GM12878 (cell line): ENCODE results near the gene MYH10. TPM values are rescaled to one million over a fixed set of nuclear protein-coding genes. Genes with fewer than 3 reads are reported as not detected.

ENCODE experiments used
- ATAC-seq: fragments of 200-7000 bp; cut with Tn5 transposase; 3 replicates; pipeline ENCODE4 v1.9.1; 2020; ENCODE audit warnings: mild to moderate bottlenecking, moderate library complexity
- BruUV-seq: library from RNA; stranded (reverse); fragments of 400-500 nt; replicated peaks from 2 replicates; lab custom pipeline; 2021; lab: Mats Ljungman, UMichigan
- CTCF ChIA-PET: fragments of 300-600 bp; sonication (Branson Sonifier 250); formaldehyde crosslinking; extraction: SDS; loops from one replicate; lab custom pipeline; 2021; ENCODE audit warnings: inconsistent platforms; lab: Yijun Ruan, JAX
- POLR2A ChIA-PET: fragments of 350-600 bp; formaldehyde crosslinking; extraction: SDS; loops from one replicate; lab custom pipeline; 2021; ENCODE audit warnings: inconsistent platforms; lab: Charles Lee
- RAD21 ChIA-PET: fragments of 300-600 bp; sonication (Branson Sonifier 250); formaldehyde crosslinking; loops from one replicate; lab custom pipeline; 2023; ENCODE audit warnings: antibody characterized with exemption; ENCODE audit not compliant: unreplicated experiment; lab: Charles Lee
- SMC1A ChIA-PET: fragments of 300-600 bp; sonication (Branson Sonifier 250); formaldehyde crosslinking; loops from one replicate; lab custom pipeline; 2023; ENCODE audit not compliant: unreplicated experiment, uncharacterized antibody; lab: Charles Lee
- DNase-seq: peaks from one replicate; pipeline ENCODE4 v3.0.0-alpha.2; 2011; ENCODE audit warnings: low read depth, low spot score
- FAIRE-seq: peaks from 3 replicates; lab custom pipeline; 2011; peaks lifted over from hg19 to GRCh38; lab: Jason Lieb, UNC
- H2AFZ ChIP-seq: 2 replicates; pipeline ENCODE4 v1.6.0; 2011; ENCODE audit warnings: low read depth, low read length, control low read depth; ENCODE audit not compliant: control insufficient read depth
- H3K27ac ChIP-seq: 2 replicates; pipeline ENCODE4 v1.5.1; 2011; ENCODE audit warnings: control low read depth; ENCODE audit not compliant: control insufficient read depth, insufficient read depth
- H3K27me3 ChIP-seq, 2 experiments: replicated peaks in 1 of 2; 2 replicates each; pipeline versions ENCODE4 v1.6.0 to v1.6.1; 2011; ENCODE audit warnings: low read length in 1 of 2; ENCODE audit not compliant: control insufficient read depth in 2 of 2, insufficient read depth in 2 of 2
- H3K36me3 ChIP-seq, 2 experiments: 2 replicates each; pipeline ENCODE4 v1.5.1; 2011; ENCODE audit warnings: low read length in 1 of 2; ENCODE audit not compliant: control insufficient read depth in 2 of 2, insufficient read depth in 2 of 2
- H3K4me1 ChIP-seq: 2 replicates; pipeline ENCODE4 v1.6.1; 2011; ENCODE audit warnings: mild to moderate bottlenecking, low read length, moderate library complexity, mixed read lengths; ENCODE audit not compliant: control insufficient read depth, insufficient read depth
- H3K4me2 ChIP-seq: 2 replicates; pipeline ENCODE4 v1.6.0; 2011; ENCODE audit warnings: control low read depth; ENCODE audit not compliant: control insufficient read depth, insufficient read depth
- H3K4me3 ChIP-seq: fragments of 200-600 bp; sonication (generic); 2 replicates; pipeline ENCODE4 v1.5.1; 2016
- H3K79me2 ChIP-seq: 2 replicates; pipeline ENCODE4 v1.6.0; 2011; ENCODE audit warnings: low read length; ENCODE audit not compliant: control insufficient read depth, insufficient read depth
- H3K9ac ChIP-seq: 2 replicates; pipeline ENCODE4 v1.8.0; 2011; ENCODE audit warnings: low read length, control low read depth, mixed read lengths; ENCODE audit not compliant: control insufficient read depth, insufficient read depth
- H3K9me3 ChIP-seq: replicated peaks from 3 replicates; pipeline ENCODE4 v1.5.1; 2011; ENCODE audit warnings: mild to moderate bottlenecking, low read length; ENCODE audit not compliant: control insufficient read depth, insufficient read depth
- H4K20me1 ChIP-seq: 2 replicates; pipeline ENCODE4 v1.6.0; 2011; ENCODE audit not compliant: control insufficient read depth, insufficient read depth
- ASH2L ChIP-seq: fragments of 300-600, 200-600 bp; sonication (generic); IDR thresholded peaks from 2 replicates; pipeline ENCODE4 v1.6.1; 2017; ENCODE audit warnings: low read depth, mild to moderate bottlenecking, borderline replicate concordance
- ATF2 ChIP-seq: IDR thresholded peaks from 2 replicates; pipeline ENCODE4 v1.6.1; 2012; ENCODE audit warnings: low read length, inconsistent platforms
- CTCF ChIP-seq, 3 experiments: IDR thresholded peaks in 2 of 3; conservative IDR thresholded peaks in 1 of 3; 2 replicates each; pipeline ENCODE4 v1.5.1; 2011; ENCODE audit warnings: low read depth in 3 of 3, low read length in 3 of 3, mild to moderate bottlenecking in 3 of 3, control low read depth in 2 of 3, moderate library complexity in 2 of 3, inconsistent platforms in 1 of 3, mixed read lengths in 1 of 3; ENCODE audit not compliant: control insufficient read depth in 2 of 3, insufficient read depth in 1 of 3; ENCODE audit errors: extremely low read depth in 1 of 3
- RAD21 ChIP-seq: IDR thresholded peaks from 2 replicates; pipeline ENCODE4 v1.6.1; 2011; ENCODE audit warnings: mild to moderate bottlenecking, low read depth, low read length, moderate library complexity; ENCODE audit not compliant: insufficient read depth
- RB1 ChIP-seq: fragments of 450-650 bp; formaldehyde crosslinking; IDR thresholded peaks from 2 replicates; pipeline ENCODE4 v1.6.1; 2017; ENCODE audit warnings: mild to moderate bottlenecking, borderline replicate concordance
- SMC3 ChIP-seq: IDR thresholded peaks from 2 replicates; pipeline ENCODE4 v1.6.1; 2011; ENCODE audit warnings: low read length, improper control_type of control experiment, borderline replicate concordance
- ZSCAN29 ChIP-seq: fragments of 450-650 bp; IDR thresholded peaks from 2 replicates; pipeline ENCODE4 v1.6.1; 2017; ENCODE audit warnings: mild to moderate bottlenecking, moderate library complexity
- WGBS: methylation state at CpG from one replicate; pipeline ENCODE4 v1.1.6; 2016; ENCODE audit warnings: low lambda C conversion rate; ENCODE audit not compliant: insufficient replicate concordance, insufficient coverage; ENCODE audit errors: missing lambda C conversion rate; 5-methylcytosine and 5-hydroxymethylcytosine counted together
- in situ Hi-C: fragments of 300-500 bp; cut with MboI; formaldehyde crosslinking; loops from 9 replicates; pipeline ENCODE4 v1.14.3; 2018; ENCODE audit warnings: mixed read lengths
- intact Hi-C: fragments of 100-400 bp; cut with micrococcal nuclease; formaldehyde crosslinking; loops from one replicate; pipeline ENCODE4 v1.14.2; 2022; ENCODE audit not compliant: unreplicated experiment
- polyA plus RNA-seq, 11 experiments: library from polyadenylated mRNA; depleted of rRNA in 4 of 11; unstranded in 6 of 11; stranded (reverse) in 5 of 11; fragments of >200 nt; fragmentation: Nextera tagmentation in 4 of 11; fragmentation: Illumina TruSeq in 1 of 11; extraction: Ambion mirVana in 4 of 11; extraction: Trizol in 1 of 11; gene quantifications; 1 replicate in 1 of 11; 2 replicates in 10 of 11; pipeline versions ENCODE4 v1.2.1 to v1.2.3, GENCODE V29; 2011 to 2016; ENCODE audit warnings: inconsistent platforms in 2 of 11, missing spikeins in 2 of 11, low read depth in 1 of 11
- total RNA-seq, 4 experiments: library from RNA; depleted of rRNA in 3 of 4; stranded (reverse); fragments of >200 nt in 3 of 4; fragmentation: Illumina TruSeq in 1 of 4; extraction: Trizol in 1 of 4; gene quantifications; 2 replicates each; pipeline versions ENCODE4 v1.2.1 to v1.2.3, GENCODE V29; 2013 to 2021

Gene MYH10
- total and polyA plus RNA-seq, 10 of the 15 experiments (the other 5 are each of a cell fraction or from before 2014, with no cell fraction given), result 0.33 to 7.1 (median 1.0) TPM

DNA sequence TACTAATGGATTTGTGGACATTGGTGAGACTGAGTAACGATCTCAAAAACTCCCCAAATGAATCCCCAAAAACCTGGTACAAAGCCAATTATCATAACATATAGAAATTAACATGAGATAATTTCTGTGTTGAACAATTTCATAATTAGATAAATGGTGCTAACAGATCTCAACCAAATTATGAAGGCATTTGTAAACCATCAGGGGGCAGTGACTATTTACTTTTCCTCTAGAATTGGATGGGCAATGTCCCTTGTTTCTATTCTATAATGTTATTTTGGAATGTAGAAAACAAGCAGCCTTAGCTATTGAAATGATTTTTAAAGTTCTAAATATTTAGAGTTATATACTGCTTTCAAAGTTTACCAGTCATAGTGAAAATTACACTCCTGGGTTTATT, 57.8 kb downstream of the MYH10 start:
- BruUV-seq, result no TSS peak
- H3K27ac ChIP-seq, result no peak overlapping the region
- no peak for ATAC-seq
- H3K4me3 ChIP-seq, result no peak overlapping the region
- H3K79me2 ChIP-seq, result no peaks in the 10 kb centered on the region
- no peaks in the 10 kb centered on the region for H3K9me3 ChIP-seq
- ChIA-PET RAD21 (no interaction called here), POLR2A (no interaction called here), CTCF (interaction anchor here (2.4 kb wide), 1 partner anchor 173 kb away, joined by 7 read pairs; no protein-coding TSS in a partner anchor), SMC1A (interaction anchor here (0.6 to 1.5 kb wide), 2 partner anchors 163 to 1413 kb away, joined by 3 to 4 read pairs; no protein-coding TSS in a partner anchor)
- no peaks in the 10 kb centered on the region for H3K4me1 ChIP-seq
- WGBS, result 8% methylated on average over 1 of the region's 1 CpG
- H2AFZ ChIP-seq, result no peak overlapping the region
- no peak for DNase-seq
- no peak for FAIRE-seq
- in situ Hi-C loops, result no loop called here
- H3K27me3 ChIP-seq, result no peaks in the 10 kb centered on the region
- intact Hi-C loops, result loop anchor here (2.0 kb wide), 1 partner anchor 174 kb away; no protein-coding TSS in a partner anchor
- TF ChIP-seq CTCF (IDR thresholded peaks at IDR 0.05 in 2 of 3, conservative IDR thresholded peaks at IDR 0.05 in 1 of 3; ENCODE audit: control insufficient read depth in 2 of 3, extremely low read depth in 1 of 3, insufficient read depth in 1 of 3, low read depth in 3 of 3, low read length in 3 of 3) (peak in 2 of 3 experiments; percentile 7 to 31; a peak in 1 of 6 replicates), ASH2L (no peak), RB1 (no peak), ZSCAN29 (no peak), ATF2 (no peak), RAD21 (peak; percentile 62), SMC3 (peak; percentile 42; the same call in 1 of the 2 replicates)
- no peaks in the 10 kb centered on the region for H3K36me3 ChIP-seq
- H3K9ac ChIP-seq, result no peak overlapping the region
- no peak overlapping the region for H3K4me2 ChIP-seq
- H4K20me1 ChIP-seq, result no peaks in the 10 kb centered on the region
